A172 (cell line): Measurements from ENCODE around the gene DENND4C. TPM values are rescaled to one million over a fixed set of nuclear protein-coding genes. Genes with fewer than 3 reads are reported as not detected.
A peak's percentile ranks its signal among the peaks of the same experiment; 100 is the strongest.
"Not testable (repeated sequence)": the region's sequence is repeated elsewhere in the genome, so short reads cannot be mapped to it uniquely, and the experiment has no call there.

Experiments
- DNase-seq: peaks from one replicate; pipeline ENCODE4 v3.0.0-alpha.2; 2015; ENCODE audit warnings: low spot score
- total RNA-seq: library from RNA; depleted of rRNA; stranded (reverse); fragments of >200 nt; shearing (Covaris generic); gene quantifications from 2 replicates; pipeline ENCODE4 v1.2.3, GENCODE V29; 2014

The DENND4C gene
- total RNA-seq, 1 experiment from 2014 or later = 40.0 TPM

DNA sequence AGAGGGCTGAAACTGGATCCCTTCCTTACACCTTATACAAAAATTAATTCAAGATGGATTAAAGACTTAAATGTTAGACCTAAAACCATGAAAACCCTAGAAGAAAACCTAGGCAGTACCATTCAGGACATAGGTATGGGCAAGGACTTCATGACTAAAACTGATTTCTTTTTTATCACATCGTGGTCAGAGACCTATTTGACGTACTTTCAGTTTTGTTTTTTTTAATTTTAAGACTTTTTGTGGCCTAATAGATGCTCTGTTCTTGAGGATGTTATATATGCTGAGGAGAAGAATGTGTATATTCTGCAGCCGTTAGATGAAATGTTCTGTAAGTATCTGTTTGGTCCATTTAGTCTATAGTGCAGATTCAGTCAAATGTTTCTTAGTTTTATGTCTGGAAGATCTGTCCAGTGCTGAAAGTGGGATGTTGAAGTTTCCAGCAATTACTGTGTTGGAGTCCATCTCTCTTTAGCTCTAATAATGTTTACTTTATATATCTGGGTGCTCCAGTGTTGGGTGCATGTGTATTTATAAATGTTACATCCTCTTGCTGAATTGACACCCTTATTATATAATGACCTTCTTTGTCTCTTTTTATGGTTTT, 36.4 kb downstream of the DENND4C start:
- DNase-seq = not testable (repeated sequence)

GRCh38 chr9:19269582-19269981, 39.1 kb downstream of the DENND4C start:
- DNase-seq = no peak

DNA sequence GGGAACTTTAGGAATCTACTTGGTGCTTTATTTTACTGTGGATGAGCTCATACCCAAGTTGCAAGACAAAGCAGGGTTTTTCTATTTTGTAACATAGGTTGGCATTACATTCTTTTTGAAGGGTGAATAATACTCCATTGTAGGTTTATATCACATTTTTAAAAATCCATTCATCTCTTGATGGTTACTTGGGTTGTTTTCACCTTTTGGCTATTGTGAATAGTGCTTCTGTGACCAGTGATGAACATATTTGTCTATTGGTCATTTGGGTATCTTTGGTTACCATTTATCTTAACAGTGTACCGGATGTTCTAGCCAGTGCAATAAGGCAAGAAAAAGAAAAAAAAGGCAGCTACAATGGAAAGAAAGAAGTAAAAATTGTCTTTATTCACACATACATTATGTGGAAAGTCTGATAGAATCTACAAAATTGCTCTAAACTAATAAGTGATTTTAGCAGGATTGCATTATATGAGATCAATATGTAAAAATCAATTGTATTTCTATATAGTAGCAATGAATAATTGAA, 40.0 kb downstream of the DENND4C start:
- no peak for DNase-seq

GRCh38 chr9:19271081-19271480, 40.6 kb downstream of the DENND4C start:
- DNase-seq = no peak

GRCh38 chr9:19281801-19282200, 51.3 kb downstream of the DENND4C start:
- DNase-seq = no peak

GRCh38 chr9:19283072-19283710, 52.7 kb downstream of the DENND4C start:
- no peak for DNase-seq

GRCh38 chr9:19284729-19285128, 54.2 kb downstream of the DENND4C start:
- no peak for DNase-seq

DNA sequence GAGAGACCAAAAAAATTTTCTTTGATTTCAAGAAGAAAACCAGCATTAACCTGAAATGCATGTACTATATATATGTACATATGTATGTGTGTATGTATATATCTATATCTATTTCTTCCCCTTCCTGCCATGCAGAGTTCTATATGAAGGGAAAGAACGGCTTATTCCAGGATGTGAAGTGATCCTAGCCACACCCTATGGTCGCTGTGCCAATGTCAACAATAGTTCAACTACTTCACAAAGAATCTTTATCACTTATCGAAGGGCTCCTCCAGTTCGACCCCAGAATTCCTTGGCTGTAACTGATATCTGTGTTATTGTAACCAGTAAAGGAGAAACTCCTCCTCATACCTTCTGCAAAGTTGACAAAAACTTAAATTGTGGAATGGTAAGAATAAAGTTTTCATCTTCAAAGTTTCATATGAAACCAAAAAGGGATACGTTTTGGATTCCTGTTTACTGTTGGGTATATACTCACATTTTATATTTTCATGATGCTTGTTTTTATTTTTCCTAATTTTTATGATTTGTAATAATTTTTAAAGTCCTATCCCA, 56.2 kb downstream of the DENND4C start:
- DNase-seq = peak; percentile 16

- DNase-seq = no peak
Measured at GRCh38 chr9:19288081-19288480, 57.6 kb downstream of the DENND4C start.

- DNase-seq = no peak
Measured at GRCh38 chr9:19290103-19290502, 59.6 kb downstream of the DENND4C start.

DNA sequence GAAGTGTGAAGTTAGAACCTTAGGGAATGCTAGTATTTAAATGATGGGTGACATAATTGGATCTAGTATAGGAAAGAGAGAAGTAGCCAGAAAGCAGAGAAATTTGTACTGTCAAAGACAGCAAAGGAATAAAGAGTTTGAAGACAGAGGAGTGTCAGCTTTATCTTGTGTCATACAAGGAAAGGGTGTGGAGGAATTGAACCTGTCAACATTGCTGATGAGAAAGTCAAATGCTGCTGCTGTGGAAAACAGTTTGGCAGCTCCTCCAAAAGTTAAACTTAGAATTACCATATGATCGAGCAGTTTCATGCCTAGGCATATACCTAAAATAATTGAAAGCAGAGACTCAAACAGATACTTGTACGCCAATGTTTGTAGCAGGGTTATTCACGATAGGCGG, 63.7 kb downstream of the DENND4C start:
- no peak for DNase-seq

GRCh38 chr9:19298436-19299000, 68.0 kb downstream of the DENND4C start:
- no peak for DNase-seq

DNA sequence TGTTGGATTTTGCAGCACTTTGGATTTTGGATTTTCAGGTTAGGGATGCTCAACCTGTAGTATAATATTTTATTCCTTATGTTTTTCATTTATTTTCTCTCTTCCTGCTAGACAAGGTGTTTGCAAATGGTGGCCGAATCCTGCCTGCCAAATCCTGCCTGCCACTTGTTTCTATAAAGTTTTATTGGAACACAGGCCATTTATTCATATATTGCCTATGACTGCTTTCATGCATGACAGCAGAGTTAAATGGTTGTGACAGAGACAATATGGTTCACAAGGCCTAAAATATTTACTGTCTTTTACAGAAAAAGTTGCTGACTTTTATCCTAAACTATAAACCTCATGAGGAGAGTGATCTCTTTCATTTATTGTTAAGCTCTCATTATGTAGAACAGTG, 72.7 kb downstream of the DENND4C start:
- DNase-seq = no peak

GRCh38 chr9:19306568-19306967, 76.1 kb downstream of the DENND4C start:
- no peak for DNase-seq

GRCh38 chr9:19310246-19310645, 79.8 kb downstream of the DENND4C start:
- no peak for DNase-seq

- DNase-seq = no peak
Measured at GRCh38 chr9:19313573-19313972, 83.1 kb downstream of the DENND4C start.

GRCh38 chr9:19320495-19320894, 90.0 kb downstream of the DENND4C start:
- DNase-seq = no peak

- no peak for DNase-seq
Measured at GRCh38 chr9:19331877-19332276, 101.4 kb downstream of the DENND4C start.

GRCh38 chr9:19336166-19336565, 105.7 kb downstream of the DENND4C start:
- DNase-seq = no peak

GRCh38 chr9:19342947-19343346, 112.5 kb downstream of the DENND4C start:
- DNase-seq = no peak

- no peak for DNase-seq
Measured at GRCh38 chr9:19358701-19359100, 128.2 kb downstream of the DENND4C start.

- DNase-seq = no peak
Measured at GRCh38 chr9:19369107-19369506, 138.6 kb downstream of the DENND4C start.

DNA sequence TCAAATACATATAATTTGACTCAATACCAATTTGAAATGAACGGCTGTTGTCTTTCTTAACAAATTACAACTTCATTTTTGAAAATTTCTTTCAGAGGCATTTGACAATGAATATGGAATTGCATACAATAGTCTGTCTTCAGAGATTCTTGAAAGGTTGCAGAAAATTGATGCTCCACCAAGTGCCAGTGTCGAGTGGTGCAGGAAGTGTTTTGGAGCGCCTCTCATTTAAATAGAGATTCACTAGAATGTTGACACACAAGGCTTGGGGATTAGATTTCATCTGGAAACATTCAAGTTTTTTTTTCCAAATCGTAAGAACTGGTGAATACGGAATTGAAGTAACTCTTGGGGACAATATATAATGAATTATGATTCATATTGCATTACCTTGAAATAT, 141.4 kb downstream of the DENND4C start:
- DNase-seq = no peak
